ENCODE results near the gene NPC1L1. TPM values are rescaled to one million over a fixed set of nuclear protein-coding genes. Genes with fewer than 3 reads are reported as not detected.

The NPC1L1 gene
- total and polyA plus RNA-seq, 2 of the 13 experiments (the other 11 are each of a cell fraction or from before 2014, with no cell fraction given): 4.8 to 14.5 TPM

DNA sequence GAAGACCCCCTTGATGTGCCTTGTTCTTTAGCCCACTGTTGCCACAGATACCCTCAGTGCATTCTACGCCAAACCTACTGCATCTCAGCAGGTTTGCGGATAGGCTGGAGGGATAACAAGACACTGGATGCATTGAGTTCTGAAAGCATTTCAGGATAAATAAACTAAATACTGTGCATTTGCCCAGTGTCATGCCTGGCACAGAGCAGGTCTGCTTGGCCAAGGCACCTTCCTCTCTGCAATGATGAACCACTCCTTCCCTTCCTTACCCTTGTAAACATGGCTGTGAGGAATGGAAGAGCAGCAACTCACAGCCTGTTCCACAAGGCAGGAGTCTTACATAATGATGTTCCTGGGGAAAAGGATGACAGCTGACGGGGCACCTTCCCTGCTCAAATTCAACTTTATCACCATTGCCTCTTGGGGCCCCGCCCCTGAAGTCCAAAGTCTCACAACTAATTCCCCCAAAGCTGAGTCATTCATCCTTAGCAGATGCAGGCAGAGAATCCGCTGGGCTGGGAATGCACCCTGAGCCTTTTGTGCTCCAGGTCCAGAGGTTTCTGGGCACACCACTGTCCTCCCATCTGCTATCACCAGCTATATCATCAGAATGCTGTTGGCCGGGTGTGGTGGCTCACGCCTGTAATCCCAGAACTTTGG is 21.0 kb upstream of the NPC1L1 start (continued):
- no peak for TF ChIP-seq ZNF337 (CRISPR knock-in tag; IDR thresholded peaks at IDR 0.05; ENCODE audit: borderline replicate concordance, low read depth)
- TF ChIP-seq ZNF468 (CRISPR knock-in tag; IDR thresholded peaks at IDR 0.05): no peak
- no peak for TF ChIP-seq RFX3 (CRISPR knock-in tag; IDR thresholded peaks at IDR 0.05)
- TF ChIP-seq SP1 (IDR thresholded peaks at IDR 0.05): no peak
- TF ChIP-seq SP1 (CRISPR knock-in tag; IDR thresholded peaks at IDR 0.05): no peak
- peak; percentile 36; the same call in 1 of the 2 replicates for TF ChIP-seq PHF8 (CRISPR knock-in tag; IDR thresholded peaks at IDR 0.05)
- TF ChIP-seq HOXA9 (CRISPR knock-in tag; IDR thresholded peaks at IDR 0.05; ENCODE audit: borderline replicate concordance): no peak
- TF ChIP-seq HNRNPLL (IDR thresholded peaks at IDR 0.05; ENCODE audit: low read depth, low read length, poor library complexity, severe bottlenecking): no peak
- TF ChIP-seq MAF1 (CRISPR knock-in tag; IDR thresholded peaks at IDR 0.05; ENCODE audit: borderline replicate concordance): no peak
- TF ChIP-seq ZNF740 (CRISPR knock-in tag; IDR thresholded peaks at IDR 0.05): no peak
- TF ChIP-seq RAD51 (IDR thresholded peaks at IDR 0.05; ENCODE audit: borderline replicate concordance): no peak
- TF ChIP-seq ZNF878 (CRISPR knock-in tag; IDR thresholded peaks at IDR 0.05): 0 out of 2 replicates have a peak, but pooled peaks have one; percentile 37
- no peak for TF ChIP-seq SMAD1 (CRISPR knock-in tag; IDR thresholded peaks at IDR 0.05; ENCODE audit: borderline replicate concordance, low read depth)
- no peak for TF ChIP-seq ATF1 (CRISPR knock-in tag; IDR thresholded peaks at IDR 0.05)
- TF ChIP-seq NFE2 (CRISPR knock-in tag; IDR thresholded peaks at IDR 0.05): peak; percentile 68; the same call in 1 of the 2 replicates
- no peak for TF ChIP-seq SKIL (CRISPR knock-in tag; IDR thresholded peaks at IDR 0.05; ENCODE audit: borderline replicate concordance)
- TF ChIP-seq ZNF124 (CRISPR knock-in tag; IDR thresholded peaks at IDR 0.05): no peak
- no peak for TF ChIP-seq ZFYVE20 (CRISPR knock-in tag; IDR thresholded peaks at IDR 0.05; ENCODE audit: borderline replicate concordance, low read depth)
- TF ChIP-seq, protein P1, sequence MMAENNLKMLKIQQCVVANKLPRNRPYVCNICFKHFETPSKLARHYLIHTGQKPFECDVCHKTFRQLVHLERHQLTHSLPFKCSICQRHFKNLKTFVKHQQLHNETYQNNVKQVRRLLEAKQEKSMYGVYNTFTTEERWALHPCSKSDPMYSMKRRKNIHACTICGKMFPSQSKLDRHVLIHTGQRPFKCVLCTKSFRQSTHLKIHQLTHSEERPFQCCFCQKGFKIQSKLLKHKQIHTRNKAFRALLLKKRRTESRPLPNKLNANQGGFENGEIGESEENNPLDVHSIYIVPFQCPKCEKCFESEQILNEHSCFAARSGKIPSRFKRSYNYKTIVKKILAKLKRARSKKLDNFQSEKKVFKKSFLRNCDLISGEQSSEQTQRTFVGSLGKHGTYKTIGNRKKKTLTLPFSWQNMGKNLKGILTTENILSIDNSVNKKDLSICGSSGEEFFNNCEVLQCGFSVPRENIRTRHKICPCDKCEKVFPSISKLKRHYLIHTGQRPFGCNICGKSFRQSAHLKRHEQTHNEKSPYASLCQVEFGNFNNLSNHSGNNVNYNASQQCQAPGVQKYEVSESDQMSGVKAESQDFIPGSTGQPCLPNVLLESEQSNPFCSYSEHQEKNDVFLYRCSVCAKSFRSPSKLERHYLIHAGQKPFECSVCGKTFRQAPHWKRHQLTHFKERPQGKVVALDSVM (CRISPR knock-in tag; IDR thresholded peaks at IDR 0.05): no peak
- TF ChIP-seq NONO (IDR thresholded peaks at IDR 0.05): no peak
- TF ChIP-seq NONO (CRISPR knock-in tag; conservative IDR thresholded peaks at IDR 0.05): 0 out of 2 replicates have a peak, but pooled peaks have one; percentile 26
- no peak for TF ChIP-seq PAWR (CRISPR knock-in tag; IDR thresholded peaks at IDR 0.05; ENCODE audit: borderline replicate concordance)
- no peak for TF ChIP-seq TEAD2 (CRISPR knock-in tag; IDR thresholded peaks at IDR 0.05)
- TF ChIP-seq MXD3 (CRISPR knock-in tag; IDR thresholded peaks at IDR 0.05): no peak
- TF ChIP-seq ZNF543 (CRISPR knock-in tag; IDR thresholded peaks at IDR 0.05): no peak
- TF ChIP-seq FOXP1 (IDR thresholded peaks at IDR 0.05): no peak
- TF ChIP-seq FOXP1 (CRISPR knock-in tag; IDR thresholded peaks at IDR 0.05): peak; percentile 46; the same call in 1 of the 2 replicates
- TF ChIP-seq GFI1 (CRISPR knock-in tag; IDR thresholded peaks at IDR 0.05; ENCODE audit: borderline replicate concordance): 0 out of 2 replicates have a peak, but pooled peaks have one; percentile 39
- no peak for TF ChIP-seq ZBTB42 (CRISPR knock-in tag; IDR thresholded peaks at IDR 0.05)

All from HepG2 (cell line).